Right lobe of liver (tissue), 4 donors: Measurements from ENCODE around the gene ATMIN.

Experiments
- POLR2A ChIP-seq: fragments of 450-650 bp; IDR thresholded peaks from one replicate; pipeline ENCODE4 v1.6.1; 2017; ENCODE audit warnings: antibody characterized with exemption, mild to moderate bottlenecking
- TF ChIP-seq, protein P1 (sequence below), 4 donors: fragments of 200-600 bp in 3 of 4; fragments of 450-650 bp in 1 of 4; IDR thresholded peaks; one replicate each; pipeline versions ENCODE4 v1.5.1 to v1.8.0; 2016 to 2022; ENCODE audit warnings: antibody characterized with exemption in 4 of 4, mild to moderate bottlenecking in 2 of 4
- donor health status: DM: no; HTN: no; CAD: no.
- donor health status: DM: no; HTN: no; CAD: no.
- donor health status: DM: no; HTN: yes; CAD: no.

DNA sequence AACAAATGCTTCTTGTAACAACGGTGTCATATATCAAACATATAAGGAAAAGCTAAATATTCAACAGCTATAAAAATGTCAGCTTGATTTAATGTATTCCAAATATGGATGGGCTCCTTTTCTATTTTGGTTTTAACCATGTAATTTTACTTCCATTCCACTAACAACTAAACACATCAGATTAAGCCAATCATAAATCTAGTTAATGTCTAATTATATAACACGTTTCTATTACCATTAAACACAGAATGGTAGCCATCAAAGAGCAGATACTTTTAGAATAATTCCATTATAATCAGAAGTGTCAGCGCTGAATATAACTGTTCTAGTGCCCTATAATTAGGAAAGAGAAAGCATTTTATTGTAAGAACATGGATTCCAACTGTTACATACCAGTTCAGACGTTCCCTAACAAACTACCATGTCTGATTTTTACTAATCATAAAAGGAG, 38.9 kb upstream of the ATMIN start:
- TF ChIP-seq, protein P1, sequence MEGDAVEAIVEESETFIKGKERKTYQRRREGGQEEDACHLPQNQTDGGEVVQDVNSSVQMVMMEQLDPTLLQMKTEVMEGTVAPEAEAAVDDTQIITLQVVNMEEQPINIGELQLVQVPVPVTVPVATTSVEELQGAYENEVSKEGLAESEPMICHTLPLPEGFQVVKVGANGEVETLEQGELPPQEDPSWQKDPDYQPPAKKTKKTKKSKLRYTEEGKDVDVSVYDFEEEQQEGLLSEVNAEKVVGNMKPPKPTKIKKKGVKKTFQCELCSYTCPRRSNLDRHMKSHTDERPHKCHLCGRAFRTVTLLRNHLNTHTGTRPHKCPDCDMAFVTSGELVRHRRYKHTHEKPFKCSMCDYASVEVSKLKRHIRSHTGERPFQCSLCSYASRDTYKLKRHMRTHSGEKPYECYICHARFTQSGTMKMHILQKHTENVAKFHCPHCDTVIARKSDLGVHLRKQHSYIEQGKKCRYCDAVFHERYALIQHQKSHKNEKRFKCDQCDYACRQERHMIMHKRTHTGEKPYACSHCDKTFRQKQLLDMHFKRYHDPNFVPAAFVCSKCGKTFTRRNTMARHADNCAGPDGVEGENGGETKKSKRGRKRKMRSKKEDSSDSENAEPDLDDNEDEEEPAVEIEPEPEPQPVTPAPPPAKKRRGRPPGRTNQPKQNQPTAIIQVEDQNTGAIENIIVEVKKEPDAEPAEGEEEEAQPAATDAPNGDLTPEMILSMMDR (IDR thresholded peaks at IDR 0.05), result no peak
- TF ChIP-seq POLR2A, result no peak
